G401.6 (cell line): ENCODE results near the gene CD80.
"Not testable (repeated sequence)": the region's sequence is repeated elsewhere in the genome, so short reads cannot be mapped to it uniquely, and the experiment has no call there.

ENCODE experiments used
- FAIRE-seq: peaks from 2 replicates; lab custom pipeline; 2012; peaks lifted over from hg19 to GRCh38; lab: Jason Lieb, UNC

The CD80 gene, protein sequence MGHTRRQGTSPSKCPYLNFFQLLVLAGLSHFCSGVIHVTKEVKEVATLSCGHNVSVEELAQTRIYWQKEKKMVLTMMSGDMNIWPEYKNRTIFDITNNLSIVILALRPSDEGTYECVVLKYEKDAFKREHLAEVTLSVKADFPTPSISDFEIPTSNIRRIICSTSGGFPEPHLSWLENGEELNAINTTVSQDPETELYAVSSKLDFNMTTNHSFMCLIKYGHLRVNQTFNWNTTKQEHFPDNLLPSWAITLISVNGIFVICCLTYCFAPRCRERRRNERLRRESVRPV

GRCh38 chr3:119559441-119559963, at the start of gene CD80:
CD80 (minus strand) TSS chr3:119559614; CDS start chr3:119557728, 1,886 bp downstream.
- peak; percentile 21 for FAIRE-seq

DNA sequence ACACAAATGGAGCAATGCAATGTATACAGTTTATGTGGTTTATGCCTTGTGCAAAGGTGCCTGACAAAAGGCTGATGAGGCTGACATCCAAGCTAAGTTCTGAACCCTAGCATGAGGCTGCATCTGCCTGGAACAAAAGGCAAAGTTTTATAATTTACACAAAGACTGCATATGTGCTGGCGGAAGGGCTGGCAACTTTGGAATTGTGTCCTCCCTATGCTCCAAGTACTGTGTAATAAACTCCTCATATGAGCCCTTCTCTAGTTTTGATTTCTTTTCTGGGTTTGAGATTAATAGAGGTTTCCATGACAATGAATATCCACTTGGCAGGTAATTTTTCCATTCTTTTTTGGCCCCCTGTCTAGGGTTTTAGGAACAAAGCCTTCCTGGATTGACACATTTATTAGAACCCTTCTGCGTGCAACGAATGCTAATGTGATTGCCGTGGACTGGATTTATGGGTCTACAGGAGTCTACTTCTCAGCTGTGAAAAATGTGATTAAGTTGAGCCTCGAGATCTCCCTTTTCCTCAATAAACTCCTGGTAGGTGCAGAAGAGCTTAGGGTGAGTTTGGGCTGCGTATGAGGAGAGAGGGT, 49.1 kb upstream of the CD80 start:
- no peak for FAIRE-seq

GRCh38 chr3:119604878-119605277, 45.5 kb upstream of the CD80 start:
- FAIRE-seq = no peak

- FAIRE-seq = no peak
These were observed 43.3 kb upstream of the CD80 start for GRCh38 chr3:119602676-119603075.

DNA sequence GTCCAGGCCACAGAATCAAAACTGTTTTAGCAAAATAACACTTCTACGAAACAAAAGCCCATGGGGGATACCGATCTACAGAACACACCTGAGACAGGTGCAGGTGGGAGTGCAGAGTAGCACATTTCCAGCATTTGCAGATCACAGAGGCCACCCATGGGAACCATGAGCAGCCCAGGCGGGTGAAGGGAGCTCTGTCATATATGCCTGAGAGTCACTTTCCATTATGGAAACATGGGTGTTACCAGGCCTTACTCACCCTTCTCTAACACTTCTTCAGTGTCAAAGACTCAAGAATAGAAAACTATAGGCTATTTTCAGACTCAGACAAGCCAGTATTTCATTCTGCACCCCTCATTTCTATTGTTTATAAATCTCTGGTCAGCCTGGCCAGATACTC, 41.7 kb upstream of the CD80 start:
- FAIRE-seq = no peak

- no peak for FAIRE-seq
These were observed 41.3 kb upstream of the CD80 start for GRCh38 chr3:119600732-119601131.

GRCh38 chr3:119599558-119600174, 40.3 kb upstream of the CD80 start:
- no peak for FAIRE-seq

- FAIRE-seq = no peak
These were observed 39.1 kb upstream of the CD80 start for GRCh38 chr3:119598410-119599098.

DNA sequence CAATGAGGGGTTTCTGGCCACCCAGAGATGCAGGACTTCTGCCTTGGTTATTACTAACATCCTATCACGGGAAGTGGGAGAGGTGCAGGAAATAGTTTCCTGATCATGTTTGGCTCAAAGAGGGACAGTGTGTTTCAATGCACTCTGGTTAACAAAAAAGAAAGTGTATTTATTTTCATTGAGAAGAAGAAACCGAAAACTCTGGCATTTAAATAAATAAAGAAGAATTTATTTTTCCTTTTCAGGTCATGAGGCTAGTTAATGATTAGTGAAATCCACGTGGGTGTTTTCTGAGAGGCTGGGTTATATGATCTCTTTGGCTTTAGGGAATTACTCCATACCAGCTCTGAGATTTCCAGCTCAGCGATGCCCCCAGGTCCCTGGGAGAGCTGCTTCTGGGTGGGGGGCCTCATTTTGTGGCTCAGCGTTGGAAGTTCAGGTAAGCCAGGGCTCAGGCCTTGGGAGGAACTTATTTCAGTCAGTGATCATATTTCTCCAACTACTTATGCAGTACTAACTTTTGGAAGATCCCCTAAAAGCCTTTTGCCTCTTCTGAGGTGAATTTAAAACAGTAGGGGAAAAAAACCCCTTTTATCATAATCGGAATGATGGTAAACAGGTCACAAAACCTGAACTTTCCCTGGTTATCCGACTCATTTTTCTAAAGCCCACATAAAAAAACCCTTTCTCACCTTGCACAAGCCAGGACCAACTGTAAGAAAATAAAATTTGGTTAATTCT, 38.3 kb upstream of the CD80 start, which contains the start of gene PLA1A:
Gene PLA1A (plus strand): TSS at position 338 of the 741 bp plus-strand sequence. CDS start 29 bp downstream, at position 367.
- FAIRE-seq = no peak

DNA sequence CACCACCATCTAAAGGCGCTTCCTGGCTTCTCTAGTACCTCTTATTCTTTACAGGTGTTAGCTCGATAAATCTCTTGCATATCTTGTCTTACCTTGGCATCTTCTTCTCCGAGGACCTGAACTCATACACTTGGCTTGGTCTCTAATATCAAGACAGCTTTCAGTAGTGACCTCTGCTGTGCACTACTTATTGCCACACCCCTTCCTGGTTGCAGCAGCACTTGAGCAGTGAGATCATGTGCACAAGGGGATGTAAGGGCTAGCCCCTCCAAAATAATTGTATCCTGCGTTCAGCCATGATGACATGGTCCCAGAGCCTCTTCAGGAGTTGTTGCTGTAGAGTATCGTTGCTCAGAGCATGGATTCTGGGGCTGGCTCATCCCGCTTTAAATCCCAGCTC, 37.0 kb upstream of the CD80 start:
- no peak for FAIRE-seq

- FAIRE-seq = no peak
These were observed 36.4 kb upstream of the CD80 start for GRCh38 chr3:119595639-119596334.

GRCh38 chr3:119594929-119595328, 35.5 kb upstream of the CD80 start:
- not testable (repeated sequence) for FAIRE-seq

DNA sequence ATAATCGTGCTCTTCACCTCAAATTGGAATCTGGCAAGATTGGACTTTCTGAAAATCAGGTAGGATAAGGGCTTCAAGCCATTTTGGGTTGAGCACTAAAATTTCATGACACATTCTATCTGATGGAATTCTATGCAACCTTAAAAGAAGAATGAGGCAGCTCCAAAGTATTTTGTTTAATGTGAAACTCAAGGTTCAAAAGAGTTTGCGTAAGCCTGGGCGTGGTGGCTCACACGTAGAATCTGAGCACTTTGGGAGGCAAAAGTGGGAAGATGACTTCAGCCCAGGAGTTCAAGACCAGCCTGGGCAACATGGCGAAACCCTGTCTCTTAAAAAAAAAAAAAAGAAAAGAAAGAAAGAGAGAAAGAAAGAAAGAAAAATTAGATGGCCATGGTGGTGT, 34.7 kb upstream of the CD80 start:
- no peak for FAIRE-seq

DNA sequence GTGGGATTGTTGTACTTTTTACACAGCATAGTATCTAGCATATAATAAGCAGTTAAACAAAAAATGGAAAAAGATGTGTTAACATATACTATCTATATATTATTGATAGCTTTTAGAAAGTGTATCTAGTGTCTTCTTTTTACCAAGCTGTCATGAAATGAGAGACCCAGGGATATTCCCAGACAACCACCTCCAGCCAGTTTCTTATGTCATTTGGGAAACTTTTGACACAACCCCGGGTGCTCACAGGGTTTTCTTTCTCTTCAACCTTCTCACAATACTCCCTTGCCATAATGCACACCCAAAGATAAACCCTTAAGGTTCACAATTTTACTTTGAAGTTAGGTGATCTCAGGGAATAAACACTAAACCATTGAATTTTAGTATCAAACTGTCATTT, 33.4 kb upstream of the CD80 start:
- no peak for FAIRE-seq

DNA sequence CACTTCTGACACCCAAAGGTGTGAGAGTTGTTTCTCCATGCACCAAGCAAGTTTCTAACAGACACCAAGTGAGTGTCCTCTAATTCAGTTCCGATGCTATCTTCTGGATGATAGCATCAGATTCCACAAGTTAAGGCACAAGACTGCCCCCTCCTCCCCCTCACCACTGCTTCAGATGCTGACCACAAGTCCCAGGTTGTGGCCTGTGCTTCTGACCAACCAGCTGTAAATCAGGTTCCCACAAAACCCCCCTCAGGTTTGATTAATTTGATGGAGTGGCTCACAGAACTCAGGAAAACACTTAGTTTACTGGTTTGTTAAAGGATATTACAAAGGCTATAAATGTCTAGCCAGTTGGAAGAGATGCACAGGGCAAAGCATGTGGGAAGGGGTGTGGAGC, 31.3 kb upstream of the CD80 start:
- no peak for FAIRE-seq

- FAIRE-seq = no peak
These were observed 29.8 kb upstream of the CD80 start for GRCh38 chr3:119589102-119589773.

DNA sequence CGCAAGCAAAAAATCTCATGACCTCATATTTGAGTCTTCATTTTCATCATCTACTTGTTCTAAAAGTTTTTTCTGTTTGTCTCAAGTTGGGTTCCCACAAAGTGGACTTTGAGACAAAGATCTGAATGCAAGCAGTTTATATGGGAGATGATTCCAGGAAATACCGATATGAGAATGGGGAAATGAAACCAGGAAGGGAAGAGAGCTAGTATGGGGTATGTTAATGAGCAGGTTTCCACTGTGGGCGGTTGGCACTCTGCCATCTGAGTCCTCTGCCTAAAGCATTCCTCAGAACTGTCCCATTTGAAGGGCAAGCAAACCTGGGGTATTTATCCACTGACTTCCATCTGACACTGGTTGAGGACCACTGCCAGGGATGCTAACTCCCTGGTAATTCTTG, 28.7 kb upstream of the CD80 start:
- no peak for FAIRE-seq

- no peak for FAIRE-seq
These were observed 27.3 kb upstream of the CD80 start for GRCh38 chr3:119586733-119587172.

DNA sequence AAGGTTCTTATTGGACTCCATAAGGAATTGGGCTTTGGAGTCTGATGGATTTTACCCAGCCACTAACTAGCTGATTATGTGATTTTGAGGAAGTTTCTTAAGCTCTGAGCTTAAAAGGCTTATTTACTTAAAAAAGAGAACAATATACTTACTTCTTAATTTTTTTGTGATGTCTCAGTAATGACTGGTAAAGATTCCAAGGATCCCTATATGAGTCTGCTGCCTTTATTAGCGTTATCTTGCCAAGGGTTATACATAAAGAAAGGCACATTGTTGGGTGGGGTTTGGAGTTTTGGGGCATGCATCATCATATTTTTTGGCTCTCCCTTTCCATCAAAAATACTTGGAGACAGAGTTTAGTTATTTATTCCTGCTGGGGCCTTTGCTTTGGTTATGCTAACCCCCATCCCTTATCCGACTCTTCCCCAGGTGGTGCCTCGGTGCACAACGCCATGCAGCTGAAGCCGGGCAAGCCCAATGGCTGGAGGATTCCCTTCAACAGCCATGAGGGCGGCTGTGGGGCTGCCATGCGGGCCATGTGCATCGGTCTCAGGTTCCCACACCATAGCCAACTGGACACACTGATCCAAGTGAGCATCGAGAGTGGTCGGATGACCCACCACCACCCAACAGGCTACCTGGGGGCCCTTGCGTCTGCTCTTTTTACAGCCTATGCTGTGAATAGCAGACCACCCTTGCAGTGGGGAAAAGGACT, 26.6 kb upstream of the CD80 start:
- FAIRE-seq = no peak

- no peak for FAIRE-seq
These were observed 25.8 kb upstream of the CD80 start for GRCh38 chr3:119585208-119585607.
